Ovary (tissue), 3 donors: ENCODE data around the gene RAPGEFL1.

ENCODE experiments used
- EP300 ChIP-seq: sonication (generic); formaldehyde crosslinking; IDR thresholded peaks from one replicate; pipeline ENCODE4 v1.6.1; 2017; ENCODE audit warnings: antibody characterized with exemption
- POLR2A ChIP-seq: fragments of 450-650 bp; IDR thresholded peaks from one replicate; pipeline ENCODE4 v1.6.1; 2017; ENCODE audit warnings: antibody characterized with exemption, mild to moderate bottlenecking, moderate library complexity
- TF ChIP-seq, protein P1 (sequence below), 3 donors: fragments of 450-650 bp in 2 of 3; fragments of 200-600 bp in 1 of 3; IDR thresholded peaks; one replicate each; pipeline versions ENCODE4 v1.5.1 to v1.8.0; 2016 to 2022; ENCODE audit warnings: antibody characterized with exemption in 3 of 3, mild to moderate bottlenecking in 1 of 3
- donor health status: DM: no; HTN: no; CAD: no.

DNA sequence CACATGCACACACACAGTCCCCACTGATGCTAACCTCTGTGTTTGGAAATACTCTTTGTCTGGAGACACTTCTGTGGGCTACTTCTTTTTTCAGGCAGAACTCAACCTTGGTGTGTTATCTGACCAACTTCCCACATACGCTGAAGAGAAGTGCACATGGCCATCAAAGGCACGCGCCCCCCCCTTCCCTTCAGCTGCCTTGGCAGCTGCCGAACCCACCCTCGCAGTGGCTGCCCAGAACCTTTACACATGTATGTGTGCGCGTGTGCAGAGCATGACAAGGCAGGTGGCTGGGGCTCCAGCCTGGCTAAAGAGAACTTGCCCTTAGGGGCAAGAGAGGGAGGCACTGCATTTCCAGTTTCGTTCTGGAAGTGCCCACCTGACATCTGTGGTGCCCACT lies 3.9 kb downstream of the RAPGEFL1 start:
- TF ChIP-seq, protein P1, sequence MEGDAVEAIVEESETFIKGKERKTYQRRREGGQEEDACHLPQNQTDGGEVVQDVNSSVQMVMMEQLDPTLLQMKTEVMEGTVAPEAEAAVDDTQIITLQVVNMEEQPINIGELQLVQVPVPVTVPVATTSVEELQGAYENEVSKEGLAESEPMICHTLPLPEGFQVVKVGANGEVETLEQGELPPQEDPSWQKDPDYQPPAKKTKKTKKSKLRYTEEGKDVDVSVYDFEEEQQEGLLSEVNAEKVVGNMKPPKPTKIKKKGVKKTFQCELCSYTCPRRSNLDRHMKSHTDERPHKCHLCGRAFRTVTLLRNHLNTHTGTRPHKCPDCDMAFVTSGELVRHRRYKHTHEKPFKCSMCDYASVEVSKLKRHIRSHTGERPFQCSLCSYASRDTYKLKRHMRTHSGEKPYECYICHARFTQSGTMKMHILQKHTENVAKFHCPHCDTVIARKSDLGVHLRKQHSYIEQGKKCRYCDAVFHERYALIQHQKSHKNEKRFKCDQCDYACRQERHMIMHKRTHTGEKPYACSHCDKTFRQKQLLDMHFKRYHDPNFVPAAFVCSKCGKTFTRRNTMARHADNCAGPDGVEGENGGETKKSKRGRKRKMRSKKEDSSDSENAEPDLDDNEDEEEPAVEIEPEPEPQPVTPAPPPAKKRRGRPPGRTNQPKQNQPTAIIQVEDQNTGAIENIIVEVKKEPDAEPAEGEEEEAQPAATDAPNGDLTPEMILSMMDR (IDR thresholded peaks at IDR 0.05) = no peak
- TF ChIP-seq POLR2A = no peak
- no peak for TF ChIP-seq EP300
